ENCODE measurements around the gene DNASE1L1. TPM values are rescaled to one million over a fixed set of nuclear protein-coding genes. Genes with fewer than 3 reads are reported as not detected.
A peak's percentile ranks its signal among the peaks of the same experiment; 100 is the strongest.

DNASE1L1 gene
- total RNA-seq, 1 donor from 2014 or later, result 35.1 TPM

DNA sequence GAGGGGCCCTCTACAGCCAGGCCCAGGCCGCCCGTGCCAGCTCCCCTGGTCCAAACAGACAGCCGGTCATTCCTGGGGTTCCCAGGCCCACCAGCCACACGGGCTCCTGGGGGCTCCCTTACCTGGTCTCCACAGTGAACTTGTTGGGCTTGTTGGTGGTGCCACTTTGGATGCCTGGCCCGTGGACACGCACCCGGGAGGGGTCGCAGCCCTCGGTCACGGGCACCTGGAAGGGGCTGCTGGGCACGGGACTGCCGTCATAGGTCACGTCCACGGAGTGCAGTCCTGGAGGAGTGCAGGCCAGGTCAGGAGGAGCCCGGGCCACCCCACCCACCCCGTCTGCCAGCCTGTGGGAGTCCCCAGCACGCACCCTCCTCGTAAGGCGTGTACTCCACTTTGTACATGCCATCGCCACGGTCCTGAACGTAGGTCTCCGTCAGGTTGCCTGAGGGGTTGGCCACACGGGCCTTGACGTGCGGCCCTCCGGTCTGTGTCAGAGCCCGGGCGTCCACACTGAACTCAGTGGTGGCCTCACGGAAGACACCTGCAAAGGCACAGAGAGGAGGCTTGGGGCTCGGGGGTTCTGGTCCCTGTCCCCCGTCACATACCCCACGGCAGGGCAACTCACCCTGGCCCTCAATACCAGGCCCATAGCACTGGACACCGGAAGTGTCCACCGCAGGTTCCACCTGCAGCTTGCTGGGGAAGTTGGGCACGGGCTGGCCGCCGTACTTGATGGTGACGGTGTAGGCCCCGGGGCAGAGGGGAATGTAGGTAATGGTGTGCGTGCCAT, 49.5 kb downstream of the DNASE1L1 start:
- Histone ChIP-seq H3K36me3 (ENCODE audit: insufficient read depth, low read length) (peaks cover 19% of the 10 kb centered on the region), H3K9me3 (ENCODE audit: insufficient read depth, low read depth, low read length) (no peaks in the 10 kb centered on the region), H3K27ac (ENCODE audit: low read depth, low read length) (no peak overlapping the region), H4K20me1 (ENCODE audit: insufficient read depth, low read length) (peaks cover 97% of the 10 kb centered on the region), H3K4me1 (ENCODE audit: insufficient read depth, low read length) (peaks cover 5% of the 10 kb centered on the region), H2AFZ (ENCODE audit: low read depth, low read length) (no peak overlapping the region), H3K27me3 (ENCODE audit: insufficient read depth, low read length) (no peaks in the 10 kb centered on the region), H3K79me2 (ENCODE audit: insufficient read depth, low read length) (peaks cover 90% of the 10 kb centered on the region), H3K9ac (ENCODE audit: low read length) (no peak overlapping the region), H3K4me2 (ENCODE audit: low read length) (peak overlapping the region; percentile 19), H3K4me3 (ENCODE audit: insufficient read depth, low read depth, low read length) (no peak overlapping the region)
- Mint-ChIP-seq H3K27me3 (ENCODE audit: low read depth, unreplicated experiment) (no peaks in the 10 kb centered on the region), H3K4me3 (ENCODE audit: unreplicated experiment) (no peak overlapping the region), H3K36me3 (ENCODE audit: low read depth, unreplicated experiment) (peaks cover 4% of the 10 kb centered on the region), H3K9me3 (ENCODE audit: unreplicated experiment) (no peaks in the 10 kb centered on the region), H3K4me1 (ENCODE audit: low read depth, unreplicated experiment) (peaks cover 9% of the 10 kb centered on the region), H3K27ac (ENCODE audit: unreplicated experiment) (no peak overlapping the region)
- no peak for FAIRE-seq
- no peak for TF ChIP-seq EZH2 (IDR thresholded peaks at IDR 0.05; ENCODE audit: insufficient read depth, low read length)
- TF ChIP-seq, protein P1, sequence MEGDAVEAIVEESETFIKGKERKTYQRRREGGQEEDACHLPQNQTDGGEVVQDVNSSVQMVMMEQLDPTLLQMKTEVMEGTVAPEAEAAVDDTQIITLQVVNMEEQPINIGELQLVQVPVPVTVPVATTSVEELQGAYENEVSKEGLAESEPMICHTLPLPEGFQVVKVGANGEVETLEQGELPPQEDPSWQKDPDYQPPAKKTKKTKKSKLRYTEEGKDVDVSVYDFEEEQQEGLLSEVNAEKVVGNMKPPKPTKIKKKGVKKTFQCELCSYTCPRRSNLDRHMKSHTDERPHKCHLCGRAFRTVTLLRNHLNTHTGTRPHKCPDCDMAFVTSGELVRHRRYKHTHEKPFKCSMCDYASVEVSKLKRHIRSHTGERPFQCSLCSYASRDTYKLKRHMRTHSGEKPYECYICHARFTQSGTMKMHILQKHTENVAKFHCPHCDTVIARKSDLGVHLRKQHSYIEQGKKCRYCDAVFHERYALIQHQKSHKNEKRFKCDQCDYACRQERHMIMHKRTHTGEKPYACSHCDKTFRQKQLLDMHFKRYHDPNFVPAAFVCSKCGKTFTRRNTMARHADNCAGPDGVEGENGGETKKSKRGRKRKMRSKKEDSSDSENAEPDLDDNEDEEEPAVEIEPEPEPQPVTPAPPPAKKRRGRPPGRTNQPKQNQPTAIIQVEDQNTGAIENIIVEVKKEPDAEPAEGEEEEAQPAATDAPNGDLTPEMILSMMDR (IDR thresholded peaks at IDR 0.05; ENCODE audit: insufficient read depth, low read depth, low read length), result no peak
- no peak for DNase-seq (ENCODE audit: low read depth)

DNA sequence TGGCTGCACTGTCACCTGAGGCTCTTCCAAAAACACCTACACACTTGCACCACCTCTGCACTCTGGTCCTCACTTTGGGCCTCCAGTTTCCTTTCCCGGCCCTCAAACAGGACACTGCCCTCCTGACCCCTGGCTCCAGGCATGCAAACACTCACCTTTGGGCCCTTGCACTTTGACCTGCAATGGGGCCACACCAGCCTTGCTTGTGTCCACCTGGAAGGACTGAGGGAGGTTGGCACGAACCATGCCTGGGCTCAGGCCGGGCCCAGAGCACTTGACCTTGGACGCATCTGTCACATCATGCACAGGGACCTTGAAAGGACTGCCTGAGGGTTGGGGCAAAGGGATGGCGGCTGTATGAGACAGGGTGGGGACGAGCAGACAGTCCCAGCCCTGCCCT, 50.2 kb downstream of the DNASE1L1 start:
- peak overlapping the region; percentile 53 for H3K27ac Mint-ChIP-seq (ENCODE audit: unreplicated experiment)
- Histone ChIP-seq H3K4me2 (ENCODE audit: low read length) (peak overlapping the region; percentile 19), H3K27me3 (ENCODE audit: insufficient read depth, low read length) (no peaks in the 10 kb centered on the region), H3K9ac (ENCODE audit: low read length) (no peak overlapping the region), H3K79me2 (ENCODE audit: insufficient read depth, low read length) (peaks cover 83% of the 10 kb centered on the region), H3K9me3 (ENCODE audit: insufficient read depth, low read depth, low read length) (no peaks in the 10 kb centered on the region), H4K20me1 (ENCODE audit: insufficient read depth, low read length) (peaks cover 97% of the 10 kb centered on the region), H3K4me1 (ENCODE audit: insufficient read depth, low read length) (peaks cover 5% of the 10 kb centered on the region), H3K36me3 (ENCODE audit: insufficient read depth, low read length) (peaks cover 18% of the 10 kb centered on the region), H2AFZ (ENCODE audit: low read depth, low read length) (no peak overlapping the region), H3K4me3 (ENCODE audit: insufficient read depth, low read depth, low read length) (no peak overlapping the region), H3K27ac (ENCODE audit: low read depth, low read length) (no peak overlapping the region)
- no peaks in the 10 kb centered on the region for H3K9me3 Mint-ChIP-seq (ENCODE audit: unreplicated experiment)
- H3K36me3 Mint-ChIP-seq (ENCODE audit: low read depth, unreplicated experiment), result peaks cover 4% of the 10 kb centered on the region
- peaks cover 9% of the 10 kb centered on the region for H3K4me1 Mint-ChIP-seq (ENCODE audit: low read depth, unreplicated experiment)
- no peak for DNase-seq (ENCODE audit: low read depth)
- no peak for FAIRE-seq
- H3K27me3 Mint-ChIP-seq (ENCODE audit: low read depth, unreplicated experiment), result no peaks in the 10 kb centered on the region
- H3K4me3 Mint-ChIP-seq (ENCODE audit: unreplicated experiment), result no peak overlapping the region
- TF ChIP-seq EZH2 (IDR thresholded peaks at IDR 0.05; ENCODE audit: insufficient read depth, low read length), result no peak
- TF ChIP-seq, protein P1 (IDR thresholded peaks at IDR 0.05; ENCODE audit: insufficient read depth, low read depth, low read length), result no peak

DNA sequence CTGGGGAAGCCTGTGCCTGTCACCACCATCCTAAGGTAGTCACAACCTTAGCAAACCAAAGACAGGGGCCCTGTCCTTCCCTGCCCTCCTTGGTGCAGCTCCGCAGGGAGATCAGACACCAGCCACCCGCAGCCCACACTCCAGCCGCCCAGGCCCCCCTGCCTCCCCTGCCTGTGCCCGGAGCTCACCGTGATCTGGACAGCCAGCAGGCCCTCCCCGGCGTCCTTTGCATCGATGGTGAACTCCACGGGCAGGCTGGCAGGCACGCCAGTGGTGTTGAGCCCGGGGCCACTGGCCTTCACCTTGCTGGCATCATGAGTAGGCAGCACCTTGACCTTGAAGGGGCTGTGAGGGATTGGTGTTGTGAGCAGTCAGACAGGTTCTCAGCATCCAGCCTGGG, 51.0 kb downstream of the DNASE1L1 start:
- H3K27ac Mint-ChIP-seq (ENCODE audit: unreplicated experiment), result no peak overlapping the region
- Histone ChIP-seq H3K4me1 (ENCODE audit: insufficient read depth, low read length) (peaks cover 5% of the 10 kb centered on the region), H3K9ac (ENCODE audit: low read length) (no peak overlapping the region), H3K36me3 (ENCODE audit: insufficient read depth, low read length) (peaks cover 21% of the 10 kb centered on the region), H4K20me1 (ENCODE audit: insufficient read depth, low read length) (peaks cover 98% of the 10 kb centered on the region), H3K9me3 (ENCODE audit: insufficient read depth, low read depth, low read length) (no peaks in the 10 kb centered on the region), H3K79me2 (ENCODE audit: insufficient read depth, low read length) (peaks cover 78% of the 10 kb centered on the region), H2AFZ (ENCODE audit: low read depth, low read length) (no peak overlapping the region), H3K27ac (ENCODE audit: low read depth, low read length) (no peak overlapping the region), H3K27me3 (ENCODE audit: insufficient read depth, low read length) (no peaks in the 10 kb centered on the region), H3K4me2 (ENCODE audit: low read length) (no peak overlapping the region), H3K4me3 (ENCODE audit: insufficient read depth, low read depth, low read length) (no peak overlapping the region)
- TF ChIP-seq EZH2 (IDR thresholded peaks at IDR 0.05; ENCODE audit: insufficient read depth, low read length), result no peak
- TF ChIP-seq, protein P1 (IDR thresholded peaks at IDR 0.05; ENCODE audit: insufficient read depth, low read depth, low read length), result no peak
- peaks cover 4% of the 10 kb centered on the region for H3K36me3 Mint-ChIP-seq (ENCODE audit: low read depth, unreplicated experiment)
- no peak for DNase-seq (ENCODE audit: low read depth)
- peak overlapping the region; percentile 40 for H3K4me3 Mint-ChIP-seq (ENCODE audit: unreplicated experiment)
- H3K9me3 Mint-ChIP-seq (ENCODE audit: unreplicated experiment), result no peaks in the 10 kb centered on the region
- H3K27me3 Mint-ChIP-seq (ENCODE audit: low read depth, unreplicated experiment), result no peaks in the 10 kb centered on the region
- no peak for FAIRE-seq
- peaks cover 9% of the 10 kb centered on the region for H3K4me1 Mint-ChIP-seq (ENCODE audit: low read depth, unreplicated experiment)
